HT-29 (cell line): Measurements from ENCODE around the gene RELN. TPM values are rescaled to one million over a fixed set of nuclear protein-coding genes. Genes with fewer than 3 reads are reported as not detected.

Experiments used
- DNase-seq: peaks from one replicate; pipeline ENCODE4 v3.0.0-alpha.2; 2015; ENCODE audit warnings: low spot score
- total RNA-seq: library from RNA; depleted of rRNA; stranded (reverse); fragments of >200 nt; shearing (Covaris generic); gene quantifications from 2 replicates; pipeline ENCODE4 v1.2.3, GENCODE V29; 2014

The RELN gene
- total RNA-seq, 1 experiment from 2014 or later: not detected

DNA sequence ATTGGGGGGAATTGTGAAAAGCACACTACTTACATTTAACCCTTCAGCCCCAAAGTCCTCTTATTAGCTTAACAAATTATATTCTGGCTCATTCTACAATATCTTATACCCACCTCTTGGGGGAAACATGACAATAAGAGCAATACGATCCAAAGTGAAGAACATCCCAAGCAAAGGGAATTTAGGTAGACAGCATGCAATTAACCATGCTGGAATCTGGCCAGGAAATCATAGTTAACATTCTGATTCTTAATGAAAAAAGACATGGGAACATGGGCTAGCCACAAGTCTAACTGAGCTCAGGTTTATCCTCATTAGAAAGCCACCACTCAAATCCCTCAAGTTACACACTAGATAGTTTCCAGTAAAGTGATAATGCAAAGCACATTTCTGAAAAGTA is 301.5 kb downstream of the RELN start:
- DNase-seq: no peak

DNA sequence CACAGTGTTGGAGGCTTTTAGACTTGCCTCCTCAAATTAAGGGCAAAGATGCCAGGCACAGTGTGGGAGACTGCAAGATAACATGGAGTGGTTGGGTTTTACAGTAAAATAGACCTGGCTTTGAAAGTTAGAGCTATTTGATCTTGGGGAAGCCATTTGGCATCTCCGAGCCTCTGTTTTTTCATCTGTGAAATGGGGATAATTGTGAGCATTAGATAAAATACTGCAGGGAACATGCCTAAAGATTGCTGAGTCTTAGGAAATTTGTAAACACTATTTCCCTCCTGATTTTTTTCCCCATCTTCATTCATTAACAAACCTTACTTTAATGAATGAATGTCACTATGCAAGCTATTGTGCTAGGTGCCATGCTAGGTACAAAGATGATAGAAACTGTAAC is 302.2 kb downstream of the RELN start:
- DNase-seq: no peak

DNA sequence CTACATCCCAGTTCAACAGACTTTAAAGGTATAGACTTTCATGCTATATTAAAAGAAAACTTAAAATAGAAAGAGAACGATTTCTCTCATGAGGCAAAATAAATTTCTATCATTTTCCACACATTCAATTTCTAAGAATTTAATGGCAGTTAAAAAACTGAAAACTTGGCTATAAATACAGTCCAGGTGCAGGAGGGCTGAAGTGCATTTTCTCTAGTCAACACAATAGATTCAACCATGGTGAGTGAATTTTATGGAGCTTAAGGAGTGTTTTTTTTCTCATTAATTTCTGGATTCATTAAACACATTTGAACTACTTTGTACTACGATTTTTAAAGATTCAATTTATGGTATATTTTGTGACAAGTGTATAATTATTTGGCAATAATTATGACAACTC is 302.7 kb downstream of the RELN start:
- no peak for DNase-seq

DNA sequence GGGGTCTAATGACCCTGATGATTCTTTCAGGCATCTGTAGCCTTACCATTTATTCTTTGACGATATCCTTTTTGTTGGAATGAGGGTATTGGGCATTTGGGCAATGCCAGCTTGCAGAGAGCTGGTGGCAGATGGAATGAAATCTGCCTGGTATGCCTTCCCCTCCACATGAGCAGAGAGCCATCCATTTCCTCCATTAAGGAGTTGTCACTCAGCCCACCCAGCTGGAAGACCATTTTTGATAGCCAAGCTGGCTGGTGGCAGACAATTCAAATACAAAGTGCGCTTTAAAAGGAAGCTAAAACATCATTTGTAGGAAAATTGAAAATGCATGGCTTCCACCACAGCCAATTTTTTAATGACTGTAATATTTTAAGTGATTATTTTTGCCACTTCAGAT is 303.4 kb downstream of the RELN start:
- no peak for DNase-seq

DNA sequence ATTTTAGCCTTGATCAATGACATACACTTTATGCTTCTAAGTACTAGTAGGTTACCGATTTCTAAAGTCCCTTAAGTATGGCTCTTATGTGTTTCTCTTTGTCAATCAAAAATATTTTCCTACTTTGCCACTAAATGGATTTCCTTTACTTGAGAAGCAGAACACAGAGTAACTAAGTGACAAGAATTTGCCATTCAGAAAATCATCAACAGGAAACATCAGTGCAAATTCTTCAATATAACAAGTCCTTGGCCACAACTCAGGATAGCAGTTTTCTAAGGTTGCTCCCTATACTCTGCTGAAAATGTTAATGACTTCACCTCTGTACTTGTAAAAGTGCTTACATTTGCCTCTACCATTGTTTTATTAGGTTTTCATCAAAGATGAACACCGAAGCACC is 303.8 kb downstream of the RELN start:
- no peak for DNase-seq

DNA sequence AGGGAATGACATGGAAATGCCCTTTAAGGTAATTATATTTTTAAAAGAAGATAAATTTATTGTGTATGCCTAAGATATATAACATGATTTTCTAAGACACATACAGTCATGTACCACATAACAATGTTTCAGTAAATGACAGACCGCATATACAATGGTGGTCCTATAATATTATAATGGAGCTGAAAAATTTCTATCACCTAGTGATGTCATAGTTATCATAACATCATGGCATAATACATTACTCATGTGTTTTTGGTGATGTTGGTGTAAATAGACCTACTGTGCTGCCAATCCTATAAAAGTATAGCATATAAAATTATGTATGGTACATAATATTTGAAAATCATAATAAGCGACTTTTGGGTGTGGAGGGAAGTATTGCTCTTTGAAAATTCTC is 306.1 kb downstream of the RELN start:
- no peak for DNase-seq

DNA sequence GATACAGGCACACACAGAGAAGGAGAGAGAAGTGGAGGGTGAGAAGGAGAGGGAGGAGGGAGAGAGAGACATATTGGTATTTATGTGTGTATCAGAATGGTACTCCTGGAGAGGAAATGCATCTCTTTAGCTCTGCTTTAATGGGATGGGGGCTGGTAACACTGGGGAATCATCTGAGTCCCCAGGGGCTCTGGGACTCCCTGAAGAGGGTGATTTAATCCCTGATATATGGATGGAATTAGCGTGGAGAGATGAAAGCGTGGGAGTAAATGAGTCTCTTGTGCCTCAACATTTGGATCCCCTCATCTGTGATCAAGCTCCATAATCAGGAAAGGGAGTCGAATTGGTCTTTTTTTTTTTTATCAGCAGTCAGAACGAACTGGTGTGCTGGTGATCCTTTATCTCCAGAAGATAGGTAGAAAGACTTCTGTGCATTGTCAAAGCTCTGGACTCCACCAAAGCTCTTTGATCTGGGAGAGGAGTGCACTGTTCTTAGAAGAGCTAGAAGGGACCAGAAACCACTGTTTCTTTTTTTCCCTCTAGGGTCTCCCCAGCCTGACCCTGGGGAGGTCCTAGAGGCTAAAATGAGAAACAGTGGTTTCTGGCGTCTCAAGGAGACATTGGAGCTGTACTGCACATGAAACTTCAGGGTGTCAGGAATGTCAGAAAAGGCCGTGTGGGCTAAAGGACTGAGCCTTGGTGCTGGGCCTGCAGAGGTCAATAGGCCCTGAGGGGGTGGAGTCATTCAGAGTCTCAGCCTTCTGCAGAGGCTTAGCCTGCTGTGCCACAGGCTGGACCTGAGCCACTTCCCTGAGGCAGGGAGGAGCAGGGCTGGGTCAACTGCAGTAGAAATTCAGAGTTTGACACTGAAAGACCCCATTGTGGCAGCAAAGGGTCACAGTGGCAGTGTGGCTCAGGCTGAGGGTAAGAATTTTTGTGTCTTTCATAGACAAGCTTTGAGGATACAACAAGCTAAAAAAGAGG is 309.0 kb downstream of the RELN start:
- no peak for DNase-seq

DNA sequence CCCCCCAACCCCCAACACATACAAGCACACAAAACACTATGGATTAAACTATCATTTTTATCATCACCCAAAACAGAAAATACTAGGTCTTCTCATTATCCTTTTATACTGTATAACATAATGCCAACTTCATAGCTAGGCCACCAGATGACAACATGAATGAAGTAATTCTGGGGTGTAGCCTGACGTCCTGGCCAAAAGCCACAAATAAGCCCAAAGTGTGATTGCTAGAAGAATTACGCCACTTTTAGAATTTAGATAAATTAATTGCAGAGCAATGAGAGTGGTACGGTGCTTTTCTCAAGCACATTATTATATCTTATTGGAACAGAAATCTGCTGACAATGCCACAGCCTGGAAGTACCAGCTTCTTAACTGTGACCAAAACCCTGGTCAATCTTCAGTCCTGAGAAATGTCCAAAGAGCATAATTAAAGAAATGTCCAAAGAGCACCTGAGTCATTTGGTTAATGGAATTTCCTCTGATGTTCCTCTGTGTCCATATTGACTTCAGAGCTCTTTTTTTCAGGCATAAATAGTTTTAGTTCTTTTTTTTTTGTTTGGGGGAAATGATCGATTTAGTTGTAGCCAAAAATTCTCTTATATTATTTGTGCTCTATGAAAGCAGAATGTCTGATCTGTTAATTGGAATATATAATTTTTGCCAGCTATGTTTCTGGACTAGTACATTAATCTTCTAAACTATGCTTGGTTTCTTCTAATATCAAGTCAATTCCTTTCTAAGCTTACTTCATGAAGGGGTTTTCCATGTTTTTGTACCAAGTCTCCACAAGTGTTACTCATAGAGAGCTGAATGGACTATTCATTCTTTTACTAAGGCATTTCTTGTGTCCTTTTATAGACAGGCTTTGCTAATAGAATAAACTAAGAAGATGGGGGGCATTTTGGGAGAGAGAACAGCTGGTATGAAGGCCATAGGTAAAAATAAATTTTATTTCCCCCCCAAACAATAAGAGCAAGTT is 310.0 kb downstream of the RELN start:
- DNase-seq: no peak

DNA sequence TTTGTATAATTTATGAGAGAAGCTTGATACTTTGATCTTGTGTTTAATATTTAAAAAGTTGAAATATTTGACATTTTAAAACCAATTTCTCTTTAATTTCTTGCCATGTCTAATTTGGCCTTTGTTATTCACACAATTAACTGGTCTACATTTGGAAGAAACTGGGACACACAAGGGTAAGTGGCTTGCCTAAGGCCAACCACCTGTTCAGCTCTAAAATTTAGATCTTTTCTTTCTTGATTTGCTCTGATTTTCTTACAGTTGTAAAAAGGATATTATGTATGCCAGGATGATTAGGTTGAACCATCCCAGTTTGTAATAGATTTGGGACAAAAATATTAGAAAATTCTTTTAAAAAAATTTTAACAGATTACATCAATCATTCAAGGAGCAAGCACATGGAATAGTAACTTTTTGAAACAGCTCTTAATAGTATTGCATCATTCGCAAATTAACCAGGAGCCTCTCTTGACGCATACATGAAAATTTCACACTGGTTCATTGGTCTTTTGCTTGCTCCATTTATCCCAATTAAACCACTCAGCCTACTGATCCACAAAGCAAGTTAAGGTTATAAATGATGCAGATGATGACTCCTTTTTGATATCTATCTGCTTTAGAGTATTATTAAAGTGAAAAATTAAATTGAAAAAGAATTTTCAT is 321.0 kb downstream of the RELN start:
- no peak for DNase-seq

DNA sequence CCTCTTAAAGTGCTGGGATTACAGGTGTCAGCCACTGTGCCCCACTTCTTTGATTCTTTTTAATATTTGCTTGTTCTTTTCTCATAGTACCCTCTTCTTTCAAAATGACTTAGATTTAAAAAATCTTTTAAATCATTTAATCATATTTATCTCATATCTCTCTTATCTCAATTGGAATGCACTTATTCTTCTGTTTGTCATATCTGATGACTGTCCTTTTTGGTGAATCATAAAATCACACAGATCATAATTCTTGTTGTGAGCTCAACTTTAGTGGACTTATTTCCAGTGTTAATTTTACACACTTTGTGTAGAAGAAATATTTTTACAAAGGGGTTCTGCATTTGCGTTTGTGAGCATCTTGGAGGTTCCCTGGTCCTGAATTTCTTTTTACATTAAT is 323.1 kb downstream of the RELN start:
- DNase-seq: no peak

DNA sequence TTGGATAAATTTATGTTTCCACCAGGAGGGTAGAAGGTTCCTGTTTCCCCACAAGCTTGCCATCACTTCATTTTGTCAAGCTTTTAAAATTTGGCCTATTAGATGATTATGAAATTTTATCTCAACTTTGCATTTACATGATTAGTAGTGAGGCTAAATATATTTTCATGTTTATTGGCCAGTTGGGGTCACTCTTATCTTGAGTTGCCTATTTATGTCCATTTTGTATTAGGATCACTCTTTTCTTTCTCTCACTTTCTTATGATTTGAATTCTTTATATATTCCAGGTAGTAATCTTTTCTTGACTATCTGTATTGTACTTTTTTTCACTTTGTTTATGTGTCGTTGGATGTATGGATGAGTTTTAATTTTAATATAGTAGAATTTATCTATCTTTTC is 324.9 kb downstream of the RELN start:
- no peak for DNase-seq

DNA sequence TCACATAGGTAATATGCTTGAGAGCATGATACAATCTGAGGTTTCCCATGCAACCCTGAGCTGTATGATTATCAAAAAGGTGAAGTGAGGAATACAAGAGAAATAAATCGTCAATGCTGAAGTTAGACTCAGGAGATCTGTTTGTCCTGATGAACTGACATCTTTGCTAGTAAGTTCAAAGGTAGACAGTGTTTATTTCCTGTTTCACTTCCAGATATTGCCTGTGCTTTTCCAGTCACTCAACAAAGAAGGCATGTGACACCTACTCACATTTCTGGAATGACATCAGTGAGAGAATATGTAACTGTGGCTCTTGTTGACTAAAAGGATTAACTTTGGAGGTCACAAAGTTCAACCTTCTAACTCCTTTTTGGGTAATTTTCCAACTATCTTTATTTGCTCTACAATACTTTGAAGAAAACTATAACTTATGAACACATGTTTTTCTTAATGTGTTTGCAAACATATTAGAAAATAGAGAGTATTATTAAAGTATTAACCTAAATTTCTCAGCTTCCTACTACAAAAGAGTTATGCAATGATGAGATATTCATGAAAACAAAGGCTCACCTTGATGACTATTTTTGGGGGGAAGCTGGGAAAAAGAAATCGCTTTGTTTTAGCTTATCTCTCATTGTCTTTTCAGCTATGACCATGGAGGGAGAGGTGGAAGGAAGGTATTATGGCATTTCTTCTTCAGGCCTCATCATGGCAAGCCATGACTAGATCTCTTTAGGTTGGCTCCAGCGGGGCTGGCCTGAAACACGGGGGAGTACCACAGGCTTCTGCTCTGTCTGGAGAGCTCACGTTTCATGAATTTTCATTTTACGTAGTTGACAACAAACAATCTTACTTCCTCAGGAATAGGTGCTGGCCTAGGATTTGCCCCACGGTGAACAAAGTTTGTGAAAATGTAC is 328.7 kb downstream of the RELN start:
- DNase-seq: peak; percentile 87

DNA sequence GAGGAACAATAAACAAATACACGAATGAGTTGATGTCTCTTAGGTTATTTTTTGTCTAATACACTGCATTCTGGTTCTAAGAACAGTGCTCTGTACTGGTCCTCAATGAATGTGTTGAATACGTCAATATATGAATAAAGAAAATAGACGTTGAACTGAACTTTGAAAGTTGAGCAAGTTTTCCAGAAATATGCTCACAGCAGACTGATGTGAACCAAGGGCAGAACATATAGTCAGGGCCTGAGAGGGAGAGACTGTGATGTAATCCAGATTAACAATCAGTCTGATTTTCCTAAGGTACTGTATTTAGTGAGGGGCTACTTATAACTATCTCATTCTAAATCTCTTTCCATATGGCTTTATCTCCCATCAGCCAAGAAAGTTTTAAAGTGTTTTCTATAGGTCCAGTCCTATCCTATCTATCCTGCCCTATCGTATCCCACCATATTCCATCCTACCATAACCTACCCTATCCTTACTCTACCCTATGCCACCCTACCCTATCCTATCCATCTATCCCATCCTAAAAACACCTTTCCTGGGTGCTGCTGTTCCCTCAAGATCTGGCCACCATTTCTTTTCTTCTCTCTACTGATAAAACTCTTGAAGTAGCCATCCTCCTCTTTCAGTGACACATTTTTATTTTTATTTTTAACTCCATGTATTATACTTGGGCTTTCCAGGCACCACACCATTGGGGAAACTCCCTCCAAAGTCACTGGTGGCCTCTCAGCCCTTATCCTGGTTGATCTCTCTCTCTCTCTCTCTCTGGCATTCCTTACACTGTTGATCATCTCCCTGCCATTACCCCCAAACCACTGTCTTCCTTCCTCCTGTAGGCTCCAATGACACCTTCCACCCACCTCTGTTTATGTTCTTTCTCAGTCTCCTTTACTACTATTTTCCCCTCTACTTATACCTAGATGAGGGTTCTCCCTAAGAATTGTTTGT is 331.1 kb downstream of the RELN start:
- DNase-seq: no peak

DNA sequence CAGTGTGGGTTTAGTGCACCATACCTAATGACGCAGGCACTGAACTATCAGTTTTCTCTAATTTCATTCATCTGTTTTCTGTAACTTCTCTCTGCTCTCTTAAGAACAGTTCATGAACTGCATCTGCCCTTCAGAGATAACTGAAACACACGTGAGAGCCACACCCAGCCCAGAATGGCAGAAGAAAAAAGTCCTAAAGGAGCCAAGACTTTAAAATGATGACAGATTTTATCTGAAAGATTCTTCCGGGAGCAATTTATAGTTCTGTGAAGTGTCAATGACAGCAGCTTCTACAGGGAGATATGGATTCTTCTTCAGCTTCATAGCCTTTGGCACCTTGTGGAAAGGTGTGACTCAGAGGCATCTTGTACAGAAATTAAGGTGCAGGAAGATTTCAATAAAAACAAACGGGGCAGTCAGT is 332.0 kb downstream of the RELN start:
- DNase-seq: no peak

DNA sequence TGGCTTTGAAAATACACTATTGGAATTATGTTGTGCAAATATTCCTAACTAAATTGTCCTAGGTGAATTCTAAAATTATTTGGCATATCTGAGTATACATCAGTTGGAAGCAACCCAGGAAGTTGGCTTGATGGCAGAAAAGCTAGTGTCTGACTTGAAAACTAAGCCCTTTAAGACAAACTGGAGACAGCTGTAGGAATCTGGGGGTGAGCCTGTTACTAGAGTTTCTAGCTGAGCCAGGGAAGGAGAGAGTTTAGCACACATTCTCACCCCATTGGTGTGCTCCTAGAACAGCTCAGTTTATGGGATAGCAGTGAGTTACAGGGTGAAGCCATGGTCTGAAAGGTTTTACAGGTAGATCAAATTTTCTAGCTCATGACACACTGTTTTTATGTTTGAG is 333.2 kb downstream of the RELN start:
- no peak for DNase-seq

DNA sequence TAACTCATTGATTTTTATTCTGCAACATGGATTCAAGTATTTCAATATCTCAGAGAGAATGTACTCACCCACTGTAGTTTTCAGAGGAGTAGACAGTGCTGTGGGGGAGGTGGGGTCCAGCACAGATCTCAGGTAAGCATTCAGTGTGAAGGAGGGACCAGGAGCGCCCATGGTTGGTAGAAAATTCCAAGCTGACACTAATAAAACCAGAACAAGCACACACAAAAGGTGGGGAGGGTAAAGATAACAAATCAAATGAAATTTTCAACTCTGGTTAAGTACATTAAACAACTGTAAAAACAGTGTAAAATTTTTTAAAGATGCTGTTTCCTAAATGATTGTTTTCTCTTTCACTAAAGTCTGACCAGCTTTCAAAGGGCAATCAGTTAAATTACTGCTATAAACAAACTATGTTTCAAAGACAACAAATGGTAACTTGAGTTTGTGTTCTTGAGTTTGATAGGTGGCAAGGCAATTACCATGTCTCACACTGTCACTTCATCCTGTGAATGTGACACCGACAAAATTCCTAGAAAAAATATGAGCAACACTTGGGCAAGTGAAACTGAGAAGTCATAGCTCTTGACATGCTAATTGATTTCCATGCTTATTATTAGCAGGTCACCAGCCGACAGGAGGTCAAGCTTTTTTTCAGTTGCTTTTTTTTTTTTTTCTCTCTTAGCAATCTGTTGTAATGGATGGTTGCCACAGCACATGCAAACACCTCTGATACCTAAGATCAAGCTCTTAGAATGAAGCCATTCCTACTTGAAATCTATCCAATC is 337.7 kb downstream of the RELN start:
- no peak for DNase-seq

DNA sequence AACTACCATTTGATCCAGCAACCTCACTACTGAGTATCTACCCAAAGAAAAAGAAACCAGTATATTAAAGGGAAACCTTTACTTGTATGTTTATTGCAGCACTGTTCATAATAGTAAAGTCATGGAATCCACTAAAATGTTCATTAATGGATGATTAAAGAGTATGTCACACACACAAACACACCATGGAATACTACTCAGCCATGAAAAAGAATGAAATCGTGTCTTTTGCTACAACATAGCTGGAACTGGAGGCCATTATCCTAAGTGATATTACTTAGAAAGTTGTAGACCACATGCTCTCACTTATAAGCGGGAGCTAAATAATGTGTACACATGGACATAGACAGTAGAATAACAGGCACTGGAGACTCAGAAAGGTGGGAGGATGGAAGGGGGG is 340.4 kb downstream of the RELN start:
- DNase-seq: no peak

DNA sequence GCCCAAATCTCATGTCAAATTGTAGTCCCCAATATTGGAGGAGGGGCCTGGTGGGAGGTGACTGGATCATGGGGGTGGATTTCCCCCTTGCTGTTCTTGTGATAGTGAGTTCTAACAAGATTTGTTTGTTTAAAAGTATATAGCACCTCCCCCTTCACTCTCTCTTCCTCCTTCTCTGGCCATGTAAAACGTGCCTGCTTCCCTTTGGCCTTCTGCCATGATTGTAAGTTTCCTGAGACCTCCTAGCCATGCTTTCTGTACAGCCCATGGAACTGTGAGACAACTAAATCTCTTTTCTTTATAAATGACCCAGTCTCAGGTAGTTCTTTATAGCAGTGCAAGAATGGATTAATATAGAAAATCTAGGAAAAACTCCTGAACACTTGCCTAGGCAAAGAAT is 341.3 kb downstream of the RELN start:
- DNase-seq: no peak

DNA sequence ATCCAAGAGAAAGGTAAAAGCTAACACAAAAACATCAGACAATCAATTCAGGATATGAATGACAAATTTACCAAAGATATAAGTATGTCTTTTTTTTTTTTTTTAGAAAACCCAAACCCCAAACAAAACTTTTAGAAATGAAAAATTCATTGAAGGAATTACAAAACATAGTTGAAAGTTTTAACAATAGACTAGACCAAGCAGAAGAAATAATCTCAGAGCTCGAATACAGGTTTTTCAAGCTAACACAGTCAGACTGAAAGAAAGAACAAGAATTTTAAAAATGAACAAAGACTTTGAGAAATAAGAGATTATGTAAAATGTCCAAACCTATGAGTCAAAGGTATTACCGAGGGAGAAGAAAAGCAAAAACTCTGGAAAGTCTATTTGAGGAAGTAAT is 345.1 kb downstream of the RELN start:
- DNase-seq: no peak
